ENCODE data around the gene IRF9. TPM values are rescaled to one million over a fixed set of nuclear protein-coding genes. Genes with fewer than 3 reads are reported as not detected.

Gene IRF9
- total and polyA plus RNA-seq, 2 of the 13 experiments (the other 11 are each of a cell fraction or from before 2014, with no cell fraction given) = 14.9 to 49.7 TPM

DNA sequence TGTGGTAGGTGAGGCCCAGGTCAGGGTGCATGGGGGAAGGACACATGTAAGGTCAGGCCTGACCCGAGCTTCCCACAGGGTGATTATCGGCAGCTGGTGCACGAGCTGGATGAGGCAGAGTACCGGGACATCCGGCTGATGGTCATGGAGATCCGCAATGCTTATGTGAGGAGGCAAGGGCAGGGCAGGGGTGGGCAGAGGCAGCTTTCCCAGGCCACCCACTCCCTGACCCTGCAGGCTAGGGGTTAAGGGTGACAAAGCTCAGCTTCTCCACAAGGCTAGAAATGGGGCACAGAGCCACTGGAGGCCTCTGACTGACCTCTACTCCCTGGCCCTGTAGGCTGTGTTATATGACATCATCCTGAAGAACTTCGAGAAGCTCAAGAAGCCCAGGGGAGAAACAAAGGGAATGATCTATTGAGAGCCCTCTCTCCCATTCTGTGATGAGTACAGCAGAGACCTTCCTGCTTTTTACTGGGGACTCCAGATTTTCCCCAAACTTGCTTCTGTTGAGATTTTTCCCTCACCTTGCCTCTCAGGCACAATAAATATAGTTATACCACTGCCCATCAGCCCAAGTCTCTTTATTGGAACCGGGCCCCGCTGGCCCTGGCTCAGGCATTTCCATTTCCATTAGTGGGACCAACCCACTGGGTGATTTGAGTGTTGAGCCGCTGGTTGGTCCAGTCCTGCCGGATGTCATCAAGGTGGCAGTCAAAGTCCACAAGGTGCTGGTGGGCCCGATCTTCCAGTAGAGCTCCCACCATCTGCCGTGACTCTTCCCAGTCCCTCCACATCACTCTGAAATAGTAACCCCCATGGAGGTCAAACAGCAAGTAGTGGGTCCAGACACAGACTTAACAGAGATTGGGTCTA is 22.4 kb upstream of the IRF9 start (continued):
- TF ChIP-seq ZSCAN12 (CRISPR knock-in tag; IDR thresholded peaks at IDR 0.05) (no peak), PBX3 (CRISPR knock-in tag; IDR thresholded peaks at IDR 0.05; ENCODE audit: borderline replicate concordance) (no peak), ZNF256 (CRISPR knock-in tag; conservative IDR thresholded peaks at IDR 0.05) (no peak), ZNF83 (CRISPR knock-in tag; IDR thresholded peaks at IDR 0.05; ENCODE audit: borderline replicate concordance) (no peak), ZBTB14 (CRISPR knock-in tag; IDR thresholded peaks at IDR 0.05) (no peak), NRL (CRISPR knock-in tag; IDR thresholded peaks at IDR 0.05; ENCODE audit: borderline replicate concordance) (no peak), PHF5A (CRISPR knock-in tag; IDR thresholded peaks at IDR 0.05; ENCODE audit: low read depth, unreplicated experiment) (peak; percentile 30), STAT6 (CRISPR knock-in tag; IDR thresholded peaks at IDR 0.05; ENCODE audit: borderline replicate concordance) (no peak), ASH2L (IDR thresholded peaks at IDR 0.05; ENCODE audit: insufficient read length, low read depth, low read length) (no peak), ZNF232 (CRISPR knock-in tag; IDR thresholded peaks at IDR 0.05; ENCODE audit: borderline replicate concordance) (no peak; the same call in 1 of the 2 replicates), ZNF720 (CRISPR knock-in tag; IDR thresholded peaks at IDR 0.05) (no peak), ZNF367 (CRISPR knock-in tag; IDR thresholded peaks at IDR 0.05; ENCODE audit: borderline replicate concordance) (no peak), KLF6 (CRISPR knock-in tag; IDR thresholded peaks at IDR 0.05) (no peak), KDM2A (CRISPR knock-in tag; IDR thresholded peaks at IDR 0.05; ENCODE audit: borderline replicate concordance, low read depth) (no peak), ZNF883 (CRISPR knock-in tag; IDR thresholded peaks at IDR 0.05; ENCODE audit: not compliant biosample characterization) (no peak), ZNF674 (CRISPR knock-in tag; IDR thresholded peaks at IDR 0.05; ENCODE audit: low read depth) (no peak)
- TF ChIP-seq, protein P1, sequence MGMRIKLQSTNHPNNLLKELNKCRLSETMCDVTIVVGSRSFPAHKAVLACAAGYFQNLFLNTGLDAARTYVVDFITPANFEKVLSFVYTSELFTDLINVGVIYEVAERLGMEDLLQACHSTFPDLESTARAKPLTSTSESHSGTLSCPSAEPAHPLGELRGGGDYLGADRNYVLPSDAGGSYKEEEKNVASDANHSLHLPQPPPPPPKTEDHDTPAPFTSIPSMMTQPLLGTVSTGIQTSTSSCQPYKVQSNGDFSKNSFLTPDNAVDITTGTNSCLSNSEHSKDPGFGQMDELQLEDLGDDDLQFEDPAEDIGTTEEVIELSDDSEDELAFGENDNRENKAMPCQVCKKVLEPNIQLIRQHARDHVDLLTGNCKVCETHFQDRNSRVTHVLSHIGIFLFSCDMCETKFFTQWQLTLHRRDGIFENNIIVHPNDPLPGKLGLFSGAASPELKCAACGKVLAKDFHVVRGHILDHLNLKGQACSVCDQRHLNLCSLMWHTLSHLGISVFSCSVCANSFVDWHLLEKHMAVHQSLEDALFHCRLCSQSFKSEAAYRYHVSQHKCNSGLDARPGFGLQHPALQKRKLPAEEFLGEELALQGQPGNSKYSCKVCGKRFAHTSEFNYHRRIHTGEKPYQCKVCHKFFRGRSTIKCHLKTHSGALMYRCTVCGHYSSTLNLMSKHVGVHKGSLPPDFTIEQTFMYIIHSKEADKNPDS (CRISPR knock-in tag; IDR thresholded peaks at IDR 0.05) = no peak
- TF ChIP-seq, protein P2, sequence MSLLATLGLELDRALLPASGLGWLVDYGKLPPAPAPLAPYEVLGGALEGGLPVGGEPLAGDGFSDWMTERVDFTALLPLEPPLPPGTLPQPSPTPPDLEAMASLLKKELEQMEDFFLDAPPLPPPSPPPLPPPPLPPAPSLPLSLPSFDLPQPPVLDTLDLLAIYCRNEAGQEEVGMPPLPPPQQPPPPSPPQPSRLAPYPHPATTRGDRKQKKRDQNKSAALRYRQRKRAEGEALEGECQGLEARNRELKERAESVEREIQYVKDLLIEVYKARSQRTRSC (CRISPR knock-in tag; IDR thresholded peaks at IDR 0.05; ENCODE audit: low read depth) = 0 out of 2 replicates have a peak, but pooled peaks have one; percentile 60

Measured in HepG2 (cell line).